Hippocampal formation (tissue), 2 donors: ENCODE results near the gene LDHD.

Source experiments
- DNase-seq, 2 donors: peaks; one replicate each; lab custom pipeline; 2025; lab: John Stamatoyannopoulos, UW

The LDHD gene

DNA sequence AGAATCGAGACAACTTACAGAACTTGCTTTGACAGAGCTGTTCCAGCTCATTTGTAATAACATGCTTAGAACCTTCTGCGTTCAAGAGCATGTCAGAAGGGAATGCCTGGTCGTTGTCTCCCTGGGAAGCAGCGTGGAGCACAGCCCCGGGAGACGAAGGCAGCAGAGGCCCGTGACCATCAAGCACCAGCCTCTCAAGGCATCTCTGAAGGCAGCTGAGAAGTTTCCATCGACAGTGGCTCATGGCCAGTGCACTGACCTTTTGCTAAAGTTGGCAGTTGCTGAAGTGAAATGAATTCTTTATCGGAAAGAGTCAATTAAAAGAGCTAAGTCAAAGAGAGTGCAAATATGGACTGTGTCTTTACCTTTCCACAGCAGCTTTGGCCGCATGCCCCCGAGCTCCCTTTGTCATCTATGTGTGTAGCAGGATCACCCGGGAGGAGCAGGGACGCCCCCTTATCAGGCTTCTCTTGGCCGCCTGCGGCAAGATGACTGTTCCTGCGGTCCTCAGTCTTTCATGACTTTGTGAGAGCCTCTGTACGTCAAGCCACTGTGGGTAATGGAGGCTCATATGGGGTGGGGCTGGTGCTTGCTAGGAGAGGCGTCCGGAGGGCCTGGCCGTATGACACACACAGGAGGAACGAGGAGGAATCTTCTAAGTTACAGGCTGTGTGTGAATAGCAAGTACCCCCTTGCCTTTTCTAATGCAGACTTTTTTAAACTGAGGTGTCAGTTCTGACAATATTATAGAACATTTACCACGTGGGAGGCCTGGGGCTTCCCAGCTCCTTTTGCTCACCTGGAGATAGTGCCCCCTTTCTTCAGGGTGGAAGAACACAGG is 54.2 kb downstream of the LDHD start:
- no peak for DNase-seq
